ENCODE measurements around the gene TMEM235. TPM values are rescaled to one million over a fixed set of nuclear protein-coding genes. Genes with fewer than 3 reads are reported as not detected.

The TMEM235 gene
- total RNA-seq: not detected in 2 replicates

GRCh38 chr17:78230996-78231935 lies at the start of gene TMEM235:
Gene TMEM235 (plus strand): TSS chr17:78231631. CDS start chr17:78232024, 393 bp downstream.

GRCh38 chr17:78186692-78187595 lies 44.5 kb upstream of the TMEM235 start, which contains the start of the genes AFMID and TK1:
Gene AFMID (plus strand): TSS chr17:78187362. CDS start chr17:78187371, 9 bp downstream.
Gene TK1 (minus strand): TSS chr17:78187052. CDS start chr17:78186994, 58 bp downstream.

GRCh38 chr17:78214016-78214705 lies 17.3 kb upstream of the TMEM235 start, which contains the start of gene BIRC5:
Gene BIRC5 (plus strand): TSS chr17:78214253. CDS start chr17:78214317, 64 bp downstream.

Other genes starting within 250 kb of the TMEM235 start
- 38.6 and 43.0 TPM in 2 replicates for gene TMC6, start 102.9 kb upstream of the TMEM235 start, total RNA-seq
- gene TMC8, start 100.9 kb upstream of the TMEM235 start, total RNA-seq: 0.46 and 0.85 TPM in 2 replicates
- gene C17orf99, start 85.2 kb upstream of the TMEM235 start, total RNA-seq: 0.07 TPM in 1 of 2 replicates, not detected in the other
- gene SYNGR2, start 63.0 kb upstream of the TMEM235 start, total RNA-seq: 83.9 and 85.3 TPM in 2 replicates
- 120 and 146 TPM in 2 replicates for gene TK1, start 44.6 kb upstream of the TMEM235 start, total RNA-seq
- gene AFMID, start 44.3 kb upstream of the TMEM235 start, total RNA-seq: 29.1 and 38.4 TPM in 2 replicates
- 49.4 and 52.2 TPM in 2 replicates for gene BIRC5, start 17.4 kb upstream of the TMEM235 start, total RNA-seq
- gene SOCS3, start 128.4 kb downstream of the TMEM235 start, total RNA-seq: 9.7 and 12.7 TPM in 2 replicates
- gene PGS1, start 147.0 kb downstream of the TMEM235 start, total RNA-seq: 10.4 and 17.1 TPM in 2 replicates